Naive B cell (primary cell): Measurements from ENCODE around the gene ACTR1B. TPM values are rescaled to one million over a fixed set of nuclear protein-coding genes. Genes with fewer than 3 reads are reported as not detected.
"Not testable (repeated sequence)": the region's sequence is repeated elsewhere in the genome, so short reads cannot be mapped to it uniquely, and the experiment has no call there.

ENCODE experiments used
- ATAC-seq, 2 donors: fragments of 150-1000 bp; cut with Tn5 transposase; 2 replicates each; pipeline ENCODE4 v1.10.0; 2021; ENCODE audit warnings: low read depth in 2 of 2, mild to moderate bottlenecking in 2 of 2, moderate library complexity in 2 of 2
- DNase-seq: peaks from one replicate; pipeline ENCODE4 v3.0.0; 2022
- H3K27ac Mint-ChIP-seq, 6 donors: one replicate each; pipeline ENCODE4 v1.8.0; 2020 to 2022; ENCODE audit warnings: mild to moderate bottlenecking in 6 of 6, mixed read lengths in 6 of 6, moderate library complexity in 5 of 6, inconsistent platforms in 2 of 6
- H3K27me3 Mint-ChIP-seq, 3 donors: one replicate each; pipeline ENCODE4 v1.8.0; 2021 to 2022; ENCODE audit warnings: mixed read lengths in 3 of 3, mild to moderate bottlenecking in 1 of 3
- H3K36me3 Mint-ChIP-seq, 2 donors: one replicate each; pipeline ENCODE4 v1.8.0; 2020 to 2022; ENCODE audit warnings: mixed read lengths in 2 of 2, inconsistent platforms in 1 of 2, mild to moderate bottlenecking in 1 of 2
- H3K4me1 Mint-ChIP-seq, 3 donors: one replicate each; pipeline ENCODE4 v1.8.0; 2020 to 2022; ENCODE audit warnings: mixed read lengths in 3 of 3, inconsistent platforms in 1 of 3, mild to moderate bottlenecking in 1 of 3, moderate library complexity in 1 of 3
- H3K4me3 Mint-ChIP-seq, 8 donors: one replicate each; pipeline ENCODE4 v1.8.0; 2020 to 2022; ENCODE audit warnings: mild to moderate bottlenecking in 8 of 8, mixed read lengths in 8 of 8, moderate library complexity in 8 of 8, inconsistent platforms in 2 of 8
- H3K9me3 Mint-ChIP-seq, 7 donors: one replicate each; pipeline ENCODE4 v1.8.0; 2020 to 2022; ENCODE audit warnings: mixed read lengths in 7 of 7, mild to moderate bottlenecking in 5 of 7, inconsistent platforms in 2 of 7, moderate library complexity in 1 of 7
- polyA plus RNA-seq, 6 donors: library from polyadenylated mRNA; unstranded; fragments of 300-500 nt; fragmentation: Illumina TruSeq; gene quantifications; one replicate each; pipeline ENCODE4 v1.2.3, GENCODE V29; 2021; ENCODE audit warnings: low read depth in 6 of 6

The ACTR1B gene
- polyA plus RNA-seq, 6 donors from 2014 or later = 8.7 to 13.9 (median 10.8) TPM

GRCh38 chr2:97608745-97609144 lies 55.1 kb downstream of the ACTR1B start:
- not testable (repeated sequence) for H3K36me3 Mint-ChIP-seq, H3K4me1 Mint-ChIP-seq, H3K9me3 Mint-ChIP-seq, H3K4me3 Mint-ChIP-seq, H3K27ac Mint-ChIP-seq, H3K27me3 Mint-ChIP-seq, DNase-seq, ATAC-seq

Other genes with a start within 250 kb of the ACTR1B start
- 10 to 100 TPM in 4 of 6 donors, 1 to 10 TPM in 2; 4.2 to 28.7 (median 10.5) TPM for gene ANKRD36B, start 74.2 kb downstream of the ACTR1B start, polyA plus RNA-seq
- 100 to 1,000 TPM; 280 to 362 (median 320) TPM for gene COX5B, start 18.0 kb downstream of the ACTR1B start, polyA plus RNA-seq
- gene C2orf92, start 5.7 kb upstream of the ACTR1B start, polyA plus RNA-seq = 1 to 10 TPM in 2 of 6 donors, under 1 TPM in 1, not detected in 3; 0.60 to 2.5 (median 1.3) TPM
- 1 to 10 TPM; 1.6 to 3.6 (median 2.6) TPM for gene ZAP70, start 49.5 kb upstream of the ACTR1B start, polyA plus RNA-seq